ENCODE results near the gene ELP4.

Gene ELP4

DNA sequence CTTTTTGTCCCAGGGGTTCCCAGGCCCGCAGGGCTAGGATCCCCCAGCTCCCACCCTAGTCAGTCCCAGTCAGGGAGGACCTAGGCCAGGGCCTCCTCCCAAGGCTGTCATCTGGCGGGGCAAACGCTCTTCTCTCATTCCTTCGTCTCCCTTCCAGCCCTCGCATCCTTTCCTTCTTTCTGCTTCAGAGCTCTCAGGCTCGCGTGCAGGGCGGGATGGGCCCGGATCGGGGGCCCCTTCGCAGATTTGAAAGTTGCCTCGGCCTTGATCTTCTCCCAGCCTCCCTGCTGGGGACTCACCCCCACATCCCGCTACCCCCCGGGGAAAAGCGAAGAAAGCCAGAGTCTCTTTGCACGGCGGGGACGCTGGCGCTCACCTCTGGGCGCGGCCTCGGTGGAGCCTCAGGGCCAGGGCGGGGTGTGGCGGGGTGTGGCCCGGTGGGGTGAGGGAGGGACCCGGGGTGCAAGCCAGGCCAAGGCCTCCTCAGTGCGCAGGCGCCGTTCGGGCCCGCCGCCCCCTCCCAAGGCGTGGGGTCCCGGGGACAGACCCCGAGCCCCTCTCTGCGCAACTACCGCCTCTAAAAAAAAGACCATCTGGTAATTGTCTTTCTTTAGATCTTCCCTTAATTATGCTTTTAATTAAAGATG lies 316.4 kb downstream of the ELP4 start:
- DNase-seq, result no peak

DNA sequence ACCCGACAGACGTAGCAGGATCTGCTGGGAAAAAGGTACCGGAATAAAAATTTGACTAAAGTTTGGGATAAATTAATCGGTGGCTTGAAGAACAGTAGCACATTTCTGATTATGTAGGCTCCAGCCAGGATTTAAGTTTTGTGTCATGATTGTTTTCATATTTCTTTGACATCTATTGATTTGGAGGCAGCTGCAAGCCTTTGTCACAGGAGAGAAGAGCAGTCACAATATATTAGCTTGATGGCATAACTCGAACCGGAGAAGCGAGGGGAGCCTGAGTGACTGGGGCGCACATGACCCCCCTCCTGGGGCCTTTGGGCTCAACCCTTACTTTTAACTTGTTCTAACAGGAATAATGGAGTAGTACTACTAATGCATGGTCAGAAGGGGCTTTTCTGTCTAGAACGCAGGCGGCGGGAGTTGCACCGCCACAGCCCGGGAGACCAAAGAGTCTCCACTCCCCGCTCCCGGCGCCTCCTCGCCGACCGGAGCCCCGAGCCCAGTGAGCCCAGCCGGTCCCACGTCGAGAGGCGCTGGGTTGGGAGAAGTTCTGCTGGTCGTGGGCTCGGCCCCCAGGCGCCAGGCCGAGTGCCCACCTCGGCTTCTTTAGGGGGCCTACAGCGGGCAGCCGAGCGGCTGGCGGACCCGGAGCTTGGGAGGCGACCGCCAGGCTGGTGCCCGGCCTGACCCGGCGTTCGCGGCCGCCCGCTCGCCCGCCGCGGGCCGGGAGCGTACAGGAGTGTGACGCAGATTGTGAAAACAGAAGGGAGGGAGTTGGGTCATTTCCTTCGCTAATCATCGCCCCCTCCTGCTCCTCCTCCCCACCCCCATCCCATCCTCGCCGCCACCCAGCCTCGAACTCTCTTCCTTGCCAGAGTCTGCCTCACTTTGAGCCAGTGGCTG lies 317.2 kb downstream of the ELP4 start:
- DNase-seq, result no peak

GRCh38 chr11:31827455-31828206 lies 318.1 kb downstream of the ELP4 start:
- no peak for DNase-seq

- no peak for DNase-seq
Observed at GRCh38 chr11:31828217-31828616, 318.6 kb downstream of the ELP4 start.

- DNase-seq, result no peak
Observed at GRCh38 chr11:31830406-31830805, 320.8 kb downstream of the ELP4 start.

GRCh38 chr11:31834237-31834636 lies 324.7 kb downstream of the ELP4 start:
- no peak for DNase-seq

Measured in T-helper 1 cell (primary cell).